ENCODE measurements around the gene NOTO. TPM values are rescaled to one million over a fixed set of nuclear protein-coding genes. Genes with fewer than 3 reads are reported as not detected.

NOTO gene
- total RNA-seq, 1 experiment from 2014 or later, result not detected

DNA sequence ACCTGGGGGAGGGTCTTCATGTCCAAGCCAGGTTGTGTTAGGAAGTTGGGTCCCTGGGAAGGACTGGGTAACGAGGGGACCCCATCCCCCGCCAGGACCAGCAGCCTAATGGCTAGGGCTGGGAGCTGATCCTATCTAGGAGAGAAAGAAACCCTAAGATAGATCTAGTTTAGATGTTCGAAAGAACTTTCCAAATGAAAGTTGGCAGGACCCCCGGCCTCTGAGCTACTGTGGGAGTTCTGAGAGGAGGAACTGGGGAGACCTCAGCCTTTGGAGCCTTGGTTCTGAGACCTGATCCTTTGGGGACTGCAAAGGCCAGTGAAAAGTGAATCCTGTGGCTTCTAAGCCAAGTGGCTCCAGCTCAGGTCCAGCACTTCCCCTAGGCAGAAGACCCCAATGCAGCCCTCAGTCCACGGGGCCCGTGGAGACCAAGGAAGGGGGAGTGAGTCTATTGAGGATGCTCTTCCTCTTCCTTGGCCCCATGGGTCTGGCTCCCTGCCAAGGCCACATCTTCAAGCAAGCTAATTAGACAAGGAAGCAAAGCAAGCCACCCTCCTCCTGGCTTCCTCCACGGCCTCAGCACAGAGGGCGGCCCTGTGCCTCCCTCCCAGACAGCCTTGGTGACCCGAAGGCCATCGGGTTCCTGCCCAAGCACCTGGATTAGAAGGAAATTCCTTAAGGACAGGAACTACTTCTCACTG, 55.2 kb downstream of the NOTO start:
- no peak for DNase-seq (ENCODE audit: low spot score)

- DNase-seq (ENCODE audit: low spot score), result no peak
Measured at GRCh38 chr2:73258186-73258912, 56.0 kb downstream of the NOTO start.

DNA sequence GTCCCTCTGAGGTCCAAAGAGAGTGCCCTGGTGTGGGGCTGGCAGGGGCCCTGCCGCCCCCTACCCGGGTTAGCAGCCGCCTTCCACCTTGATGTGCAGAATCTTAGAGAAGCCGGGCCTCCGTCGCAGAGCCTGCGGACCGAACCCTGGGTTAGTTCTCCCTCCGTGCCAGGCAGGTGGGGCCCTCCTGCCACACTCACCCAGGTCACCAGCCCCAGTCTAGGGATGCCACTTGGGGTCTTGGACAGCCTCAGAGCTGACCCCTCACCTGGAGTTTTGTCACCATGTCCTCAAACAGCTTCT, 56.5 kb downstream of the NOTO start:
- no peak for DNase-seq (ENCODE audit: low spot score)

DNA sequence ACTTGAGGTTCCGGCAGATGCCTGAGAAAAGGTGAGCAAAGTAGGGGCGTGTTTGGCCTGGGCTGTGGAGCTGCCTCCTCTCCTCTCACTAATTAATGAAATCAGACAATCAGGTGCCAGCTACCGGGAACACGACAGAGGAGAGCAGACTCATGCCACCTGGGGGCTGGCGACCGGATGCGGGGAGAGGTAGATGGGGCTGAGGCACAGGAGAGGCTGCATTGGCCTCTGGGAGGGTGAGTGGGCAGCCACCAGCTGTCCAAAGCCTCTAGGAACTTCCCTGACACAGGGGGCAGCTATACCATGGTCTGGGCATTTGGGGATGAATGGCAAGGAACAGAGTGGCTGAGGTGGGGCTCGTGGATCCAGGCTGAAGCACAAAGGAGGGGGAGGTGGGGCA, 56.9 kb downstream of the NOTO start:
- no peak for DNase-seq (ENCODE audit: low spot score)

DNA sequence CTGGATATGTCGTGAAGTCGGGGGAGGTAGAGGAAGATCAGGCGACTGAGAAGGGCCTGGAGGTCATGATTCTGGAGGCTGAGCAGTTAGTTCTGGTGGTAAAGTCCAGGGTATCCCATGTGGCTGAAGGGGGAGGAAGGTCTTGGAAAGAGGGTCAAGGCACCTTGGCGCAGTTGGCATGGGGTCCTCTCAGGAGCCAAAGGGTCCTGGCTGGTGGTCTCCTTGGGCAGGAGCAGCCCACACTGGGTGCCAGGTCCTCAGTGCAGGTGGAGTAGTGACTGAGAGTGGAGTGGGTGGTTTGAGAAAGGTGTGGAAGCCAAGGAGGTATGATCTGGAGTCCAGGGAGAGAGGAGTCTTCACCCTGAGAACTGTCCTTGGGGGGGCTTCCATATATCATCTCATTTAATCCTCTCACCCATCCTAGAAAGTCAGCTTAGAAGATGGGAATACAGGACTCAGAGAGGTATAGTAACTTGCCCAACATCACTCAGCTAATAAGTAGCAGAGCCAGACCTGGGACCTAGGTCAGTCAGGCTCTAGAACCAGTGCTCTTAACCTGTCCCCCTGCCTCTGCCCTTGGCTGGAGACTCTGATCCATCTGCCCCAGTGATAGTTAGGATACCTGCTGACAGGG, 57.4 kb downstream of the NOTO start:
- no peak for DNase-seq (ENCODE audit: low spot score)

DNA sequence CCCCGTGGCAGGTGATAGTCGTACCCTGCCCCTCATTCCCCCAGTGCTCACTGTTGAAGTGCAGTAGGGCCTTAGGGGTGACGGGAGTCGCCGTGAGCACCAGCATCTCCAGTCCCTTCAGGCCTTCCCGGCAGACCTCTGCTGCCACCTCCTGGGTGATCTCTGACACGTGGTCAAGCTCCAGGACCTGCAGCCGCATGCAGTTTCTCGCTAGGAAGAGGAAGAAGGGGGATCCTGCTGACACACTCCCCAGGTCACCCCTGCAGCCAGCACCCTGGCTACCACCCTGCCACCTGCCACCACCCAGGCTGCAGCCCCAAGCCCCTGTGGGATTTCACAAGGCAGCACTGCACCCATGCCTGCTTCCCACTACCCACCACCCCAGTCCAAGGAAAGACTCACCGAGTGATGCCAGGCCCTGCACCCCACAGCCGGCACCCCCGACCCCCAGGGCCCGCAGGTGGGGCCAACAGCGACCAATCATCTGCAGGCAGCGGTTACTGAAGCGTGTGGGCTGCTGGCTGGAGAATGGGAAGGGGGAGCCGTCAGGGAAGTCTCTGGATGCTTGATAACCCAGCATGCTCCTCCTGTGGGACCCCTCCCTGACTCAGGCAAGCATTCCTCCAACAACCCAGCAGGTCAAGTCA, 58.1 kb downstream of the NOTO start:
- DNase-seq (ENCODE audit: low spot score), result no peak

Other genes starting within 250 kb of the NOTO start
- gene SFXN5, start 130.9 kb upstream of the NOTO start, total RNA-seq (2014; rRNA removed; shearing (Covaris generic)), result 8.6 and 11.1 TPM in 2 replicates
- 7.9 and 11.5 TPM in 2 replicates for gene RAB11FIP5, start 89.6 kb upstream of the NOTO start, total RNA-seq (2014; rRNA removed; shearing (Covaris generic))
- gene SMYD5, start 11.7 kb downstream of the NOTO start, total RNA-seq (2014; rRNA removed; shearing (Covaris generic)), result 24.6 and 30.0 TPM in 2 replicates
- gene PRADC1, start 30.7 kb downstream of the NOTO start, total RNA-seq (2014; rRNA removed; shearing (Covaris generic)), result 26.6 and 49.4 TPM in 2 replicates
- 534 and 543 TPM in 2 replicates for gene CCT7, start 31.7 kb downstream of the NOTO start, total RNA-seq (2014; rRNA removed; shearing (Covaris generic))
- 0.99 and 2.3 TPM in 2 replicates for gene FBXO41, start 81.9 kb downstream of the NOTO start, total RNA-seq (2014; rRNA removed; shearing (Covaris generic))
- not detected in 2 replicates for gene EGR4, start 91.0 kb downstream of the NOTO start, total RNA-seq (2014; rRNA removed; shearing (Covaris generic))
- gene ALMS1, start 183.3 kb downstream of the NOTO start, total RNA-seq (2014; rRNA removed; shearing (Covaris generic)), result 6.2 and 8.3 TPM in 2 replicates

Data from H4 (cell line).